IPS DF 6.9 (cell line): ENCODE results near the gene DLGAP4.

Experiments
- DNase-seq: peaks from one replicate; pipeline ENCODE4 v3.0.0-alpha.2; 2013; ENCODE audit warnings: low read depth, low spot score
- H3K27ac ChIP-seq: one replicate; pipeline ENCODE4 v1.5.1; 2013; ENCODE audit warnings: low read length, control low read depth
- H3K27me3 ChIP-seq: 2 replicates; pipeline ENCODE4 v1.6.1; 2013; ENCODE audit warnings: mild to moderate bottlenecking, low read length; ENCODE audit not compliant: control insufficient read depth, insufficient read depth
- H3K36me3 ChIP-seq: 2 replicates; pipeline ENCODE4 v1.6.1; 2013; ENCODE audit warnings: low read length; ENCODE audit not compliant: control insufficient read depth, insufficient read depth
- H3K4me1 ChIP-seq: 2 replicates; pipeline ENCODE4 v1.6.1; 2013; ENCODE audit warnings: low read length; ENCODE audit not compliant: control insufficient read depth, insufficient read depth
- H3K4me3 ChIP-seq: 2 replicates; pipeline ENCODE4 v1.5.1; 2013; ENCODE audit warnings: mild to moderate bottlenecking, low read length
- H3K9me3 ChIP-seq: 2 replicates; pipeline ENCODE4 v1.6.1; 2013; ENCODE audit warnings: low read length, inconsistent platforms; ENCODE audit not compliant: control insufficient read depth, insufficient read depth
- WGBS: extraction: QIAGEN DNeasy Blood & Tissue Kit; methylation state at CpG from one replicate; pipeline ENCODE4 v1.1.7; 2013; ENCODE audit warnings: mixed read lengths, missing lambda C conversion rate; ENCODE audit not compliant: insufficient read length, insufficient coverage; 5-methylcytosine and 5-hydroxymethylcytosine counted together

The DLGAP4 gene

DNA sequence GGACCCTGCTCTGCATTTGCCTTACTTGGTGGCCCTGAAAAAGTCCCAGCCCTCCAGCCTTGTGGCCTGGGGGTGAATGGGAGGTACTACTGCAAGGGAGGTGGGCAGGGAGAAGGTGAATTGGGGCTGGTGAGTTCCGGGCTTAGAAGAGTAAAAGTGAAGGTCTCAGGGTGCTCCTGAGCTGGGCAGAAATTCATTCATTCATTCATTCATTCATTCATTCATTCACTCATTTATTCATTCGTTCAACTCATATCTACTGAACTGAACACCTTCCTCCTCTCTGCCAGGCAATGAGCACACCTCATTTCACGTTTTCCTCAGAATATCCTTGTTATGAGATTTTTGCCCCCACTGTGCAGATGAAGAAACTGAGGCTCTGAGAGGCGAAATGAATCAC is 6.7 kb upstream of the DLGAP4 start:
- Histone ChIP-seq H3K4me1 (peaks cover 2% of the 10 kb centered on the region), H3K27me3 (no peaks in the 10 kb centered on the region; the same call in 1 of the 2 replicates), H3K4me3 (no peak overlapping the region), H3K27ac (no peak overlapping the region), H3K9me3 (no peaks in the 10 kb centered on the region), H3K36me3 (no peaks in the 10 kb centered on the region)
- no CpG with 5 or more reads among the region's 4 CpGs for WGBS
- no peak for DNase-seq

DNA sequence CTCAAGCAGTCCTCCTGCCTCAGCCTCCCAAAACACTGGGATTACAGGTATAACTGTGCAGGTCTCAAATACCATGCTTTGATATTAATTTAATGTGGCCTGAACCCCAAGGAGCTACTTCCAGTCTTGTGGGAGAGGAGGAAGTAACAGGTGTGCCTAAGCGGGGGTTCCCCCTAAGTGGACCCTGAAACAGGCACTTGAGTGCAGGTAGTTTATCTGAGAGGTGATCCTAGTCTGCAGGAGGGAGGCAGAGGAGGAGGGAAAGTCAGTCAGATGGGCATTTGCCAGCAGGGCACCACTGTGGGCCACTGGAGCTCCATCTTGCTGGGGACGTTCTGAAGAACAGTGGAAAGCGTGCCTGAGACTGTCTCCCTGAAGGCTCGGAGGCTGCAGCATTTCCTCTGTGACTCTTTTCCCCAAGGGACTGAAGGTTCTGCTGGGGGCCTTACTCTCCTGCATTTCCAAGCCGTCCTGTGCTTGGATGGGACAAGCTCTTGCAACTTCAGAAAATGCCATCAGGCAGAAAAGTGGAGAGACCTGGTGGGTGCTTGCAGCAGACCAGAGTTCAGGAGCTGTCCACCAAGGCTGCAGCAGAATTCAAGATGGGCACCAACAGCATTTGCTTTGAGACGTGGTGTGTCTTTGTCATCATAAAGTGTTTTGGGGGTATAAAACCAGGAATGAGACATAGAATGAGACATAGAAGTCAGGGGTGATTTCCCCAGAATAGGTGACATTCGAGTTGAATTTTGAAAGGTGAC is 4.6 kb upstream of the DLGAP4 start:
- H3K4me3 ChIP-seq, result no peak overlapping the region
- H3K27me3 ChIP-seq, result peaks cover 3% of the 10 kb centered on the region; the same call in 1 of the 2 replicates
- H3K9me3 ChIP-seq, result no peaks in the 10 kb centered on the region
- no peak overlapping the region for H3K27ac ChIP-seq
- WGBS, result no CpG with 5 or more reads among the region's 7 CpGs
- H3K36me3 ChIP-seq, result no peaks in the 10 kb centered on the region
- no peak for DNase-seq
- H3K4me1 ChIP-seq, result peaks cover 2% of the 10 kb centered on the region

DNA sequence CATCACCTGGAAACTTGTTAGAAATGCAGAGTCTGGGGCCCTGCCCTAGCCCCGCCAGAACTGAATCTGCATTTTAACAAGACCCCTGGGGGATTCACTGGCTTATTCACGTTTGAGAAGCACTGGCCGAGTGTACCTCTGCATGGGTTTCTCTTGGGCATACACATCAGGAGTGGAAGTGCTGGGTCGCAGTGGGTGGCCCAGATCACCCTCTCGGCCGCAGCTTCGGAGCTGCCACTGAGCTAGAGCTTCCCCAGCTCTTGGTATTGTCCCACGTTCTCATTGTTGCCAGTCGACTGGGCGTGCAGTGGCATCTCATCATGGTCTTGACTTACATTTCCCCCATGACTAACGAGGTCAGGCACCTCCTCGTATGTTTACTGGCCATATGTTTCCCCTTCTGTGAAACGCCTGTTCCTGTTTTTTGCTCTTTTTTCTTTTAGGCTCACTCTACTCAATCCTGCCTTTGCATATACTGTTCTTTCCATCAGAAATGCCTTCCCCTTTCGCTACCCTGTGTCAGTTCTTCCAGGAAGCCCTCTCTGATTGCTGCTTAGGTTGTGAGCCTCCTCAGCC is 3.0 kb upstream of the DLGAP4 start:
- WGBS, result no CpG with 5 or more reads among the region's 14 CpGs
- no peak overlapping the region for H3K27ac ChIP-seq
- DNase-seq, result no peak
- peaks cover 2% of the 10 kb centered on the region for H3K4me1 ChIP-seq
- no peak overlapping the region for H3K4me3 ChIP-seq
- peaks cover 8% of the 10 kb centered on the region; the same call in 1 of the 2 replicates for H3K27me3 ChIP-seq
- H3K9me3 ChIP-seq, result no peaks in the 10 kb centered on the region
- no peaks in the 10 kb centered on the region for H3K36me3 ChIP-seq

- Histone ChIP-seq H3K27ac (no peak overlapping the region), H3K4me1 (peaks cover 2% of the 10 kb centered on the region), H3K36me3 (no peaks in the 10 kb centered on the region), H3K4me3 (no peak overlapping the region), H3K27me3 (peaks cover 8% of the 10 kb centered on the region; the same call in 1 of the 2 replicates), H3K9me3 (no peaks in the 10 kb centered on the region)
- no peak for DNase-seq
- WGBS, result no CpG with 5 or more reads among the region's 1 CpG
Observed at GRCh38 chr20:36303831-36304230, 2.3 kb upstream of the DLGAP4 start.

DNA sequence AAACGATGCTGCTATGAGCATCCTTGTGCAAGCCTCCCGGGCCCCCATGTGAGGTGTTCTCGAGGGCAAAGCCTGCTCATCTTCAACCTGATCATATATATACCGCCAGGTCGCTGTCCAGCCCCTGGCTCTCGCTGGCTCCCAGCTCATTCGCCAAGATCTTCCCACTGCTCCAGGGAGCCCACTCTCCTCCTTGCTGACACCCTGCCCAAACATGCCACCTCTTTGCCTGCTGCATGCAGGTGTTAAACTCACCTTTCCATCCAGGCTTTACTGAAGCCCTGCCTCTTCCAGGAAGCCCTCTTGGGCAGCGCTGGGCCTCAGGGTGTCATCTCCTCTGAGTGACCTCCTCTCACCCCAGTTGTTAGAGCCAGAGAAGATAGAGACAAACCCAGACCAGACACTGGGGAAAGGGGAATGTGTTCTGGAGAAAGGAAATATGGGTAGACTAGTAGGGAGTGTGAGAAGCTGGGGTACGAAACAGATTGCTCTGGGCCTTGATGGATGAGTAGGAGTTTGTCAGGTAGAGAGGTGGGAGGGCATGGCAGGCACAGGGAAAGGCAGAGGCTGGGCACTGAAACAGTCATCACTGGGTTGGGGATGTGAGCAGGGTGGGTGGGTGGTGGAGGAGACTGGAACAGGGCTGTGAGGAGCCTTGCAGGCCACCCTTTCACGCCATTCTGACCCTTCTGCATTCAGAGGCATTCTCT is 1.2 kb upstream of the DLGAP4 start:
- H3K27me3 ChIP-seq, result peaks cover 8% of the 10 kb centered on the region; the same call in 1 of the 2 replicates
- DNase-seq, result no peak
- H3K27ac ChIP-seq, result no peak overlapping the region
- H3K9me3 ChIP-seq, result no peaks in the 10 kb centered on the region
- WGBS, result no CpG with 5 or more reads among the region's 10 CpGs
- H3K4me3 ChIP-seq, result no peak overlapping the region
- peaks cover 2% of the 10 kb centered on the region for H3K4me1 ChIP-seq
- no peaks in the 10 kb centered on the region for H3K36me3 ChIP-seq

- H3K4me3 ChIP-seq, result peak overlapping the region; percentile 73
- WGBS, result no CpG with 5 or more reads among the region's 70 CpGs
- no peaks in the 10 kb centered on the region for H3K36me3 ChIP-seq
- H3K4me1 ChIP-seq, result peaks cover 2% of the 10 kb centered on the region
- H3K27ac ChIP-seq, result no peak overlapping the region
- peaks cover 8% of the 10 kb centered on the region; the same call in 1 of the 2 replicates for H3K27me3 ChIP-seq
- no peak for DNase-seq
- no peaks in the 10 kb centered on the region for H3K9me3 ChIP-seq
Observed at GRCh38 chr20:36306553-36307411, 643 bp downstream of the DLGAP4 start.

- Histone ChIP-seq H3K36me3 (no peaks in the 10 kb centered on the region), H3K27me3 (peaks cover 8% of the 10 kb centered on the region; the same call in 1 of the 2 replicates), H3K4me1 (peaks cover 2% of the 10 kb centered on the region), H3K4me3 (peak overlapping the region; percentile 73; the same call in 1 of the 2 replicates), H3K9me3 (no peaks in the 10 kb centered on the region), H3K27ac (no peak overlapping the region)
- WGBS, result no CpG with 5 or more reads among the region's 21 CpGs
- DNase-seq, result no peak
Observed at GRCh38 chr20:36307412-36308325, 1.5 kb downstream of the DLGAP4 start.

DNA sequence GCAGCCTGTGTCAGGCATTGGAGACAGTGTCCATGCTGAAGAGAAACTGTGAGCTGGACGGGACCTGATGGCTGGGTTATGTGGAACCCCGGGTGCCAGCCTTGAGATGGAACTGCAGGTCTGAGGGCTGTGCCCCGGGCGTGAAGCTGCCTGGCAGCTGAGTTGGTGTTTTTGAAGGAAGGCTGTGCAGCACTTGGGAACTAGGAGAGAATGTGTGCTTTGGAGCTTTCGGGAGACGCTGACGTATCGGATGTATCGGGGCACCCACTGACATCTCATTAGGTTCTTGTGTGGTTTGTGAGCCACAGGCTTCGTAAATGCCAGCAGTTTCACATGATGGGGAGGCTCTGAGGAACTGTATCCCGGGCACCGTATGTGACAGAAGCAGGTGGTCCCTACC is 2.2 kb downstream of the DLGAP4 start:
- Histone ChIP-seq H3K4me1 (no peaks in the 10 kb centered on the region; the same call in 1 of the 2 replicates), H3K27me3 (peaks cover 8% of the 10 kb centered on the region; the same call in 1 of the 2 replicates), H3K9me3 (no peaks in the 10 kb centered on the region), H3K4me3 (no peak overlapping the region), H3K27ac (no peak overlapping the region), H3K36me3 (no peaks in the 10 kb centered on the region)
- no CpG with 5 or more reads among the region's 12 CpGs for WGBS
- DNase-seq, result no peak

- Histone ChIP-seq H3K4me1 (no peaks in the 10 kb centered on the region; the same call in 1 of the 2 replicates), H3K27ac (no peak overlapping the region), H3K36me3 (no peaks in the 10 kb centered on the region), H3K4me3 (no peak overlapping the region), H3K27me3 (peaks cover 8% of the 10 kb centered on the region; the same call in 1 of the 2 replicates), H3K9me3 (no peaks in the 10 kb centered on the region)
- DNase-seq, result no peak
- no CpG with 5 or more reads among the region's 12 CpGs for WGBS
Observed at GRCh38 chr20:36308986-36309385, 2.8 kb downstream of the DLGAP4 start.
